Mesangial cell (primary cell): ENCODE measurements around the gene KRTAP29-1. TPM values are rescaled to one million over a fixed set of nuclear protein-coding genes. Genes with fewer than 3 reads are reported as not detected.

ENCODE experiments used
- total RNA-seq: library from RNA; depleted of rRNA; stranded (reverse); fragments of >200 nt; gene quantifications from 2 replicates; pipeline ENCODE4 v1.2.3, GENCODE V29; 2015

Gene KRTAP29-1
- not detected in 2 replicates for total RNA-seq

GRCh38 chr17:41301916-41302901 lies at the start of gene KRTAP29-1:
Gene KRTAP29-1, minus strand, starts transcription at chr17:41302851. Its CDS starts 0 bp downstream, at chr17:41302851.

GRCh38 chr17:41350381-41350878 lies 47.8 kb upstream of the KRTAP29-1 start, which contains the start of gene KRT33A:
Gene KRT33A, minus strand, starts transcription at chr17:41350828. Its CDS starts 61 bp downstream, at chr17:41350767.

GRCh38 chr17:41315204-41315794 lies 12.6 kb upstream of the KRTAP29-1 start, which contains the start of gene KRTAP17-1:
Gene KRTAP17-1, minus strand, starts transcription at chr17:41315710. Its CDS starts 60 bp downstream, at chr17:41315650.

GRCh38 chr17:41308918-41309359 lies 6.3 kb upstream of the KRTAP29-1 start, which contains the start of gene KRTAP16-1:
Gene KRTAP16-1, minus strand, starts transcription at chr17:41309309. Its CDS starts 56 bp downstream, at chr17:41309253.

GRCh38 chr17:41275648-41276190 lies 26.9 kb downstream of the KRTAP29-1 start, which contains the start of gene KRTAP9-7:
Gene KRTAP9-7, plus strand, starts transcription at chr17:41275698. Its CDS starts 0 bp downstream, at chr17:41275698.

GRCh38 chr17:41265078-41265477 lies 37.6 kb downstream of the KRTAP29-1 start, which contains the start of gene KRTAP9-6:
Gene KRTAP9-6, plus strand, starts transcription at chr17:41265378. Its CDS starts 0 bp downstream, at chr17:41265378.

GRCh38 chr17:41255381-41256290 lies 47.0 kb downstream of the KRTAP29-1 start, which contains the start of gene KRTAP9-9:
Gene KRTAP9-9, plus strand, starts transcription at chr17:41255384.

Other genes starting within 250 kb of the KRTAP29-1 start
- gene KRTAP2-2, start 247.6 kb downstream of the KRTAP29-1 start, total RNA-seq = not detected in 2 replicates
- 0.13 and 2.6 TPM in 2 replicates for gene KRTAP2-3, start 242.7 kb downstream of the KRTAP29-1 start, total RNA-seq
- not detected in 2 replicates for gene KRTAP2-4, start 237.0 kb downstream of the KRTAP29-1 start, total RNA-seq
- not detected in 2 replicates for gene KRTAP4-7, start 218.7 kb downstream of the KRTAP29-1 start, total RNA-seq
- not detected in 2 replicates for gene KRTAP4-8, start 204.7 kb downstream of the KRTAP29-1 start, total RNA-seq
- not detected in 2 replicates for gene KRTAP4-16, start 200.6 kb downstream of the KRTAP29-1 start, total RNA-seq
- gene KRTAP4-9, start 197.5 kb downstream of the KRTAP29-1 start, total RNA-seq = not detected in 2 replicates
- gene KRTAP4-11, start 184.5 kb downstream of the KRTAP29-1 start, total RNA-seq = not detected in 2 replicates
- gene KRTAP4-12, start 178.7 kb downstream of the KRTAP29-1 start, total RNA-seq = not detected in 2 replicates
- not detected in 2 replicates for gene KRTAP4-6, start 162.3 kb downstream of the KRTAP29-1 start, total RNA-seq
- gene KRTAP4-5, start 153.0 kb downstream of the KRTAP29-1 start, total RNA-seq = not detected in 2 replicates
- not detected in 2 replicates for gene KRTAP4-4, start 142.1 kb downstream of the KRTAP29-1 start, total RNA-seq
- gene KRTAP4-3, start 134.6 kb downstream of the KRTAP29-1 start, total RNA-seq = not detected in 2 replicates
- gene KRTAP4-2, start 124.6 kb downstream of the KRTAP29-1 start, total RNA-seq = not detected in 2 replicates
- gene KRTAP4-1, start 117.9 kb downstream of the KRTAP29-1 start, total RNA-seq = not detected in 2 replicates
- not detected in 2 replicates for gene KRTAP9-1, start 113.0 kb downstream of the KRTAP29-1 start, total RNA-seq
- not detected in 2 replicates for gene KRTAP9-2, start 76.2 kb downstream of the KRTAP29-1 start, total RNA-seq
- not detected in 2 replicates for gene KRTAP9-3, start 70.4 kb downstream of the KRTAP29-1 start, total RNA-seq
- not detected in 2 replicates for gene KRTAP9-8, start 64.9 kb downstream of the KRTAP29-1 start, total RNA-seq
- not detected in 2 replicates for gene KRTAP9-4, start 53.2 kb downstream of the KRTAP29-1 start, total RNA-seq
- gene KRTAP9-9, start 47.5 kb downstream of the KRTAP29-1 start, total RNA-seq = not detected in 2 replicates
- not detected in 2 replicates for gene KRTAP9-6, start 37.5 kb downstream of the KRTAP29-1 start, total RNA-seq
- not detected in 2 replicates for gene KRTAP9-7, start 27.2 kb downstream of the KRTAP29-1 start, total RNA-seq
- not detected in 2 replicates for gene KRTAP16-1, start 6.5 kb upstream of the KRTAP29-1 start, total RNA-seq
- 0.33 and 0.63 TPM in 2 replicates for gene KRTAP17-1, start 12.9 kb upstream of the KRTAP29-1 start, total RNA-seq
- gene KRT33A, start 48.0 kb upstream of the KRTAP29-1 start, total RNA-seq = not detected in 2 replicates
- gene KRT33B, start 67.0 kb upstream of the KRTAP29-1 start, total RNA-seq = not detected in 2 replicates
- 0.13 and 2.9 TPM in 2 replicates for gene KRT34, start 79.5 kb upstream of the KRTAP29-1 start, total RNA-seq
- 0.13 TPM in 1 of 2 replicates, not detected in the other for gene KRT31, start 94.8 kb upstream of the KRTAP29-1 start, total RNA-seq
- not detected in 2 replicates for gene KRT37, start 121.7 kb upstream of the KRTAP29-1 start, total RNA-seq
- gene KRT38, start 138.1 kb upstream of the KRTAP29-1 start, total RNA-seq = not detected in 2 replicates
- gene KRT32, start 164.5 kb upstream of the KRTAP29-1 start, total RNA-seq = not detected in 2 replicates
- not detected in 2 replicates for gene KRT35, start 178.3 kb upstream of the KRTAP29-1 start, total RNA-seq
- gene KRT36, start 187.1 kb upstream of the KRTAP29-1 start, total RNA-seq = not detected in 2 replicates
- gene KRT13, start 202.8 kb upstream of the KRTAP29-1 start, total RNA-seq = not detected in 2 replicates
- gene KRT15, start 216.0 kb upstream of the KRTAP29-1 start, total RNA-seq = 1.0 and 2.8 TPM in 2 replicates
- 918 and 2,026 TPM in 2 replicates for gene KRT19, start 225.5 kb upstream of the KRTAP29-1 start, total RNA-seq